HepG2 (cell line): ENCODE data around the gene MPPE1. TPM values are rescaled to one million over a fixed set of nuclear protein-coding genes. Genes with fewer than 3 reads are reported as not detected.

Experiments
- AHDC1 ChIP-seq: sonication (generic); formaldehyde crosslinking; IDR thresholded peaks from 2 replicates; pipeline ENCODE4 v1.5.1; 2020; ENCODE audit warnings: mild to moderate bottlenecking, missing genetic modification reagents, borderline replicate concordance
- CEBPB ChIP-seq: IDR thresholded peaks from 2 replicates; pipeline ENCODE4 v1.6.1; 2011; ENCODE audit warnings: low read depth, low read length, improper control_type of control experiment, borderline replicate concordance
- CENPT ChIP-seq: sonication (generic); formaldehyde crosslinking; IDR thresholded peaks from 2 replicates; pipeline ENCODE4 v1.8.0; 2022; ENCODE audit warnings: low read depth, mild to moderate bottlenecking, moderate library complexity, missing genetic modification reagents
- DZIP1 ChIP-seq: sonication (generic); formaldehyde crosslinking; IDR thresholded peaks from 2 replicates; pipeline ENCODE4 v1.5.0; 2020; ENCODE audit warnings: mild to moderate bottlenecking, missing genetic modification reagents
- FOXA3 ChIP-seq: IDR thresholded peaks from 2 replicates; pipeline ENCODE4 v1.6.1; 2016; ENCODE audit warnings: missing genetic modification reagents, missing compliant biosample characterization
- GATA4 ChIP-seq: sonication (generic); IDR thresholded peaks from 2 replicates; pipeline ENCODE4 v1.6.1; 2016; ENCODE audit warnings: antibody characterized with exemption, low read depth, borderline replicate concordance
- HNRNPLL ChIP-seq: fragments of 200-400 bp; formaldehyde crosslinking; IDR thresholded peaks from 2 replicates; pipeline ENCODE4 v1.6.1; 2017; ENCODE audit warnings: mild to moderate bottlenecking, low read depth, low read length; ENCODE audit not compliant: poor library complexity, severe bottlenecking
- NPAS2 ChIP-seq: sonication (generic); formaldehyde crosslinking; IDR thresholded peaks from 2 replicates; pipeline ENCODE4 v1.8.0; 2022; ENCODE audit warnings: mild to moderate bottlenecking, missing genetic modification reagents, borderline replicate concordance
- NR0B2 ChIP-seq: sonication (generic); formaldehyde crosslinking; IDR thresholded peaks from 2 replicates; pipeline ENCODE4 v1.4.0; 2020; ENCODE audit warnings: mild to moderate bottlenecking, missing genetic modification reagents
- PRDM4 ChIP-seq: sonication (generic); formaldehyde crosslinking; IDR thresholded peaks from 2 replicates; pipeline ENCODE4 v1.9.0; 2021; ENCODE audit warnings: missing genetic modification reagents, borderline replicate concordance
- SIX4 ChIP-seq: sonication (generic); formaldehyde crosslinking; IDR thresholded peaks from 2 replicates; pipeline ENCODE4 v1.4.0; 2020; ENCODE audit warnings: missing genetic modification reagents
- YEATS4 ChIP-seq: sonication (generic); formaldehyde crosslinking; IDR thresholded peaks from 2 replicates; pipeline ENCODE4 v1.4.0; 2020; ENCODE audit warnings: missing genetic modification reagents, borderline replicate concordance
- ZBTB37 ChIP-seq: sonication (generic); formaldehyde crosslinking; IDR thresholded peaks from 2 replicates; pipeline ENCODE4 v1.4.0; 2020; ENCODE audit warnings: mild to moderate bottlenecking, missing genetic modification reagents
- ZNF841 ChIP-seq: sonication (generic); formaldehyde crosslinking; IDR thresholded peaks from 2 replicates; pipeline ENCODE4 v1.8.1; 2023; ENCODE audit warnings: missing genetic modification reagents, borderline replicate concordance
- polyA plus RNA-seq, 8 experiments: library from polyadenylated mRNA; depleted of rRNA in 3 of 8; stranded (reverse) in 7 of 8; unstranded in 1 of 8; fragments of >200 nt; fragmentation: Illumina TruSeq in 4 of 8; extraction: Trizol in 4 of 8; gene quantifications; 2 replicates each; pipeline versions ENCODE4 v1.2.1 to v1.2.3, GENCODE V29; 2011 to 2016; ENCODE audit warnings: low read depth in 4 of 8, missing spikeins in 1 of 8, mixed read lengths in 1 of 8; ENCODE audit not compliant: insufficient read depth in 1 of 8
- total RNA-seq, 5 experiments: library from RNA; depleted of rRNA; stranded (reverse); fragments of >200 nt; fragmentation: Illumina TruSeq; extraction: Trizol; gene quantifications; 2 replicates each; pipeline ENCODE4 v1.2.3, GENCODE V29; 2016; ENCODE audit warnings: low read depth in 1 of 5

The MPPE1 gene
- total and polyA plus RNA-seq, 2 of the 13 experiments (the other 11 are each of a cell fraction or from before 2014, with no cell fraction given) = 9.6 to 11.9 TPM

GRCh38 chr18:11908182-11909060 lies at the start of gene MPPE1 (continued):
- TF ChIP-seq PRDM4 = no peak
- TF ChIP-seq CENPT (CRISPR knock-in tag) = no peak
- no peak for TF ChIP-seq FOXA3 (CRISPR knock-in tag)
- peak; percentile 95 for TF ChIP-seq HNRNPLL
- no peak; the same call in none of the 2 replicates for TF ChIP-seq SIX4
- TF ChIP-seq AHDC1 (CRISPR knock-in tag) = peak; percentile 55; the same call in 1 of the 2 replicates
- TF ChIP-seq ZBTB37 = no peak
- no peak for TF ChIP-seq DZIP1
- peak; percentile 73 for TF ChIP-seq YEATS4 (CRISPR knock-in tag)
- TF ChIP-seq GATA4 = no peak
- TF ChIP-seq NPAS2 = no peak
- no peak for TF ChIP-seq NR0B2 (CRISPR knock-in tag)
- no peak for TF ChIP-seq ZNF841 (CRISPR knock-in tag)
- TF ChIP-seq CEBPB = no peak
